Tibial nerve (tissue), 4 donors: ENCODE data around the gene CCDC40.

Experiments used
- EP300 ChIP-seq, 2 donors: sonication (generic); formaldehyde crosslinking; IDR thresholded peaks; one replicate each; pipeline ENCODE4 v1.6.1; 2017; ENCODE audit warnings: antibody characterized with exemption in 2 of 2, mild to moderate bottlenecking in 1 of 2
- POLR2A ChIP-seq, 2 donors: fragments of 450-650 bp; IDR thresholded peaks; one replicate each; pipeline ENCODE4 v1.6.1; 2017; ENCODE audit warnings: antibody characterized with exemption in 2 of 2, mild to moderate bottlenecking in 2 of 2, moderate library complexity in 2 of 2
- TF ChIP-seq, protein P1 (sequence below), 5 experiments: fragments of 200-600 bp in 3 of 5; fragments of 450-650 bp in 2 of 5; sonication (generic) in 3 of 5; IDR thresholded peaks; one replicate each; pipeline ENCODE4 v1.5.1; 2016 to 2019; ENCODE audit warnings: antibody characterized with exemption in 5 of 5, mild to moderate bottlenecking in 3 of 5, moderate library complexity in 2 of 5

DNA sequence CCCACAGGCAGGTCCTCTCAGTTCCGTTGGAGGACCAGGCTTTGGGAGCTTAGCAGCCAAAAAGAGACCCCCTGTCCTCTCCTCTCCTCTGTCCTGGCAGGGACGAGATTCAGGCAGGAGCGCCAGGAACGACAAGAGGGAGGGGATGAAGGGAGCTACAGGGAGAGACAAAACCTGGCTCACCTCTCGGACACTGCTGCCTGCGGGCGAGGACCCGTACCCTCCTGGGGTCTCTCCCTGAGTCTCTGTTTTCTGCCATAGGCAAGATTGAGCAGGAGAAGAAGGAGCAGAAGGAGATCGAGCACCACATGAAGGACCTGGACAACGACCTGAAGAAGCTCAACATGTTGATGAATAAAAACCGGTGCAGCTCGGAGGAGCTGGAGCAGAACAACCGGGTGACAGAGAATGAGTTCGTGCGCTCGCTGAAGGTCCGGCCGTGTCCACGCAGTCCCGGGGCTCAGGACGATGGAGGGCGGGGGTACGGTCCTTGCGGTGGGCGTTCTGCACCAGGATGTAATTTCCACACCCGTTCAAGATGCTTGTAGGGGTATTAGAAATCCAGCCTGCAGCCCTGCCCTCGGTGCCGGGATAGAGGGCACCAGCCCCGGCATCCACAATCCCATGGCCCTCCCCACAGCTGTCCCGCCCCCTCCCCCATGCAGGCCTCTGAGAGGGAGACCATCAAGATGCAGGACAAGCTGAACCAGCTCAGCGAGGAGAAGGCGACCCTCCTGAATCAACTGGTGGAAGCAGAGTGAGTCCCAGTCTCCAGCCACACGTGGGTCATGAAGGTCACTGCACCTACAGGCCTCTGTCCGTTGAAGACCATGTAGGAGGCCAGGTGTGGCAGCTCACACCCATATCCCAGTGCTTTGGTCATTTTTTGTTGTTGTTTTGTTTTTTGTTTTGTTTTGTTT, 51.2 kb downstream of the CCDC40 start:
- no peak for TF ChIP-seq POLR2A (IDR thresholded peaks at IDR 0.05)
- TF ChIP-seq, protein P1, sequence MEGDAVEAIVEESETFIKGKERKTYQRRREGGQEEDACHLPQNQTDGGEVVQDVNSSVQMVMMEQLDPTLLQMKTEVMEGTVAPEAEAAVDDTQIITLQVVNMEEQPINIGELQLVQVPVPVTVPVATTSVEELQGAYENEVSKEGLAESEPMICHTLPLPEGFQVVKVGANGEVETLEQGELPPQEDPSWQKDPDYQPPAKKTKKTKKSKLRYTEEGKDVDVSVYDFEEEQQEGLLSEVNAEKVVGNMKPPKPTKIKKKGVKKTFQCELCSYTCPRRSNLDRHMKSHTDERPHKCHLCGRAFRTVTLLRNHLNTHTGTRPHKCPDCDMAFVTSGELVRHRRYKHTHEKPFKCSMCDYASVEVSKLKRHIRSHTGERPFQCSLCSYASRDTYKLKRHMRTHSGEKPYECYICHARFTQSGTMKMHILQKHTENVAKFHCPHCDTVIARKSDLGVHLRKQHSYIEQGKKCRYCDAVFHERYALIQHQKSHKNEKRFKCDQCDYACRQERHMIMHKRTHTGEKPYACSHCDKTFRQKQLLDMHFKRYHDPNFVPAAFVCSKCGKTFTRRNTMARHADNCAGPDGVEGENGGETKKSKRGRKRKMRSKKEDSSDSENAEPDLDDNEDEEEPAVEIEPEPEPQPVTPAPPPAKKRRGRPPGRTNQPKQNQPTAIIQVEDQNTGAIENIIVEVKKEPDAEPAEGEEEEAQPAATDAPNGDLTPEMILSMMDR (IDR thresholded peaks at IDR 0.05): no peak
- no peak for TF ChIP-seq EP300 (IDR thresholded peaks at IDR 0.05)
